BLaER1 (cell line): Measurements from ENCODE around the gene KCNQ1OT1.
A peak's percentile ranks its signal among the peaks of the same experiment; 100 is the strongest.

Experiments used
- H3K27ac ChIP-seq: shearing (Covaris generic); formaldehyde crosslinking; 2 replicates; pipeline ENCODE4 v1.8.1; 2022
- H3K27me3 ChIP-seq: shearing (Covaris generic); formaldehyde crosslinking; 2 replicates; pipeline ENCODE4 v1.8.1; 2022
- H3K36me3 ChIP-seq: shearing (Covaris generic); formaldehyde crosslinking; 2 replicates; pipeline ENCODE4 v1.8.1; 2022
- H3K4me1 ChIP-seq: shearing (Covaris generic); formaldehyde crosslinking; 2 replicates; pipeline ENCODE4 v1.8.1; 2022
- H3K4me2 ChIP-seq: shearing (Covaris generic); formaldehyde crosslinking; 2 replicates; pipeline ENCODE4 v1.8.1; 2022
- H3K4me3 ChIP-seq: shearing (Covaris generic); formaldehyde crosslinking; 2 replicates; pipeline ENCODE4 v1.8.1; 2022
- H3K9ac ChIP-seq: shearing (Covaris generic); formaldehyde crosslinking; 2 replicates; pipeline ENCODE4 v1.8.1; 2022
- H3K9me3 ChIP-seq: shearing (Covaris generic); formaldehyde crosslinking; 2 replicates; pipeline ENCODE4 v1.8.1; 2022
- H4K20me1 ChIP-seq: shearing (Covaris generic); formaldehyde crosslinking; 2 replicates; pipeline ENCODE4 v1.8.1; 2022
- Cebpa-rat ChIP-seq: shearing (Covaris generic); IDR thresholded peaks from 2 replicates; pipeline ENCODE4 v1.8.1; 2022

The KCNQ1OT1 gene

DNA sequence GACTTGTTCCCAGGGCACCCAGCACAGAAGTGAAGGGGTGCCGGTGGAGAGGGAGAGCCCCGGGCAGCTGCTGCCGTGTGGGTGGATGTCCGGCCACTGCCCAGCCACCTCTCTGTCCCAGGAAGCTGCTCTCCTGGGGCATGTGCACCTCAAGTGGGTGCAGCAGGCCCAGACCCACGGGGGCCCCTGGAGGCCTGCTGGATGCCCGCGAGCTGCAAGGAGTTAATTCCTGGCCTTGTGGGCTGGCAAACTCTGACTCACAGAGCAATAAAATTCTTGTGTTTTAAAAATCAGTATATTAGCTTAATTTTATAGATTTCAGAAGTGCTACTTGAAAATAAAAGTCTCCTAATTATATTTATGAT is 37.4 kb upstream of the KCNQ1OT1 start:
- Histone ChIP-seq H3K9me3 (no peaks in the 10 kb centered on the region), H3K9ac (no peak overlapping the region), H3K36me3 (no peaks in the 10 kb centered on the region), H3K27ac (no peak overlapping the region), H3K27me3 (no peaks in the 10 kb centered on the region), H3K4me3 (no peak overlapping the region), H3K4me1 (peaks cover 81% of the 10 kb centered on the region), H3K4me2 (peak overlapping the region; percentile 53), H4K20me1 (no peaks in the 10 kb centered on the region)
- TF ChIP-seq Cebpa-rat: no peak

DNA sequence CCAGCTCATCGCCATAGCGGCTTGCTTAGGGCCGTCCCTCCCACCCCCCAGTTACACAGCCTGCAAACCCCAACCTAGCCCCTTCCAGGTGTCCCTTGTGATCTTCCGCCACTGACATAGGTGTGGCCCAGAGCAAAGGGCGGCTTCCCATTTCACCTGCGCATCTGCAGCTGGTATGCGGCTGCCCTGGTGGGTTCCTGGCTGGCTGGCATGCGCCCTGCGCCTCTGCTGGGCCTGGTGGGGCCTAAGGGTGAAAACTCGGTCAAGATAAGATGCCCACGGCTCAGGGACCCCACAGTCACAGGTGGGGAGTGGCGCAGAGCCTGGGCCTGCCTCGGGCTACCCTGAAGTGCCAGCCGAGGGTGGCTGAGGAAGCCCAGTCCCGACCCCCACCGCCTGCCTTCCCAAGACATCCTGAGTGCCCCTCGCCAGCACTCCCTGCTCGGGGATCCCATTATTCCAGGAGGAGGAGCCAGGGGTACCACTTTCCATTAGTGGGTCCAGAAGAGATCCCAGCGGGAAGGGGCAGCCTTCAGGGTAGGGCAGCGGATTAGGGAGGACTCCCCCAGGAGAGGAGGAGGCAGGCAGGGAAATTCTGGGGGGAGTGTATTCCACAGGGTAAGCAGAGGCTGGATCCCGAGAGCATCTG is 36.9 kb upstream of the KCNQ1OT1 start:
- Histone ChIP-seq H4K20me1 (no peaks in the 10 kb centered on the region), H3K9ac (no peak overlapping the region), H3K36me3 (no peaks in the 10 kb centered on the region), H3K4me3 (no peak overlapping the region), H3K9me3 (no peaks in the 10 kb centered on the region), H3K4me1 (peaks cover 86% of the 10 kb centered on the region), H3K27me3 (no peaks in the 10 kb centered on the region), H3K4me2 (peak overlapping the region; percentile 53), H3K27ac (no peak overlapping the region)
- no peak for TF ChIP-seq Cebpa-rat

DNA sequence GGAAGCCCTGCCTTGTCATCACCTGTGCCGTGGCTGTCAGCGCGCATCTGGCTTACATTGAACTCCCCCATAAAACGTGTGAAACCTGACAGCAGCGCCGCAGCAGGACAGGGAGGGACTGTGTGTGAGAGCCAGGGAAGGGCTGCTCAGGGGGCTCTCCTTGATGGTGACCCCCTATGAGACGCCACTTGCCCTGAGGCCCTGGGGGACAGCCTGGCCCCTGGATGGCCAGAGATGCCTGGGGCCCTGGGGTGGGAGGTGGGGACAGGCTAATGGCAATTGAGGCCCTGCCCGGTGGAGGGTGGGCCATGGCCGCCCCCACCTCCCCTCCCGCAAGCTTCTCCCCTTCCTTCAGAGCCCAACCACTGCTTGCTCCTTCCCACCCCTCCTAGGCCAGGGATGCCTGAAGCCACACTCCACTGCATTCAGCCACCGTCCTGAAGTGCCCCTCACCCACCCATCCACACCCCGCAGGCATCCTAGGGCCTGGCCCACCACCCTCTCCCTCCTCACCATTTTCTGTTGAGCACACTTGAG is 35.3 kb upstream of the KCNQ1OT1 start:
- H3K4me3 ChIP-seq: no peak overlapping the region
- no peaks in the 10 kb centered on the region for H4K20me1 ChIP-seq
- H3K9me3 ChIP-seq: no peaks in the 10 kb centered on the region
- peaks cover 86% of the 10 kb centered on the region for H3K4me1 ChIP-seq
- no peak for TF ChIP-seq Cebpa-rat
- H3K4me2 ChIP-seq: peak overlapping the region; percentile 79
- H3K27me3 ChIP-seq: no peaks in the 10 kb centered on the region
- H3K9ac ChIP-seq: no peak overlapping the region
- no peaks in the 10 kb centered on the region for H3K36me3 ChIP-seq
- H3K27ac ChIP-seq: no peak overlapping the region

DNA sequence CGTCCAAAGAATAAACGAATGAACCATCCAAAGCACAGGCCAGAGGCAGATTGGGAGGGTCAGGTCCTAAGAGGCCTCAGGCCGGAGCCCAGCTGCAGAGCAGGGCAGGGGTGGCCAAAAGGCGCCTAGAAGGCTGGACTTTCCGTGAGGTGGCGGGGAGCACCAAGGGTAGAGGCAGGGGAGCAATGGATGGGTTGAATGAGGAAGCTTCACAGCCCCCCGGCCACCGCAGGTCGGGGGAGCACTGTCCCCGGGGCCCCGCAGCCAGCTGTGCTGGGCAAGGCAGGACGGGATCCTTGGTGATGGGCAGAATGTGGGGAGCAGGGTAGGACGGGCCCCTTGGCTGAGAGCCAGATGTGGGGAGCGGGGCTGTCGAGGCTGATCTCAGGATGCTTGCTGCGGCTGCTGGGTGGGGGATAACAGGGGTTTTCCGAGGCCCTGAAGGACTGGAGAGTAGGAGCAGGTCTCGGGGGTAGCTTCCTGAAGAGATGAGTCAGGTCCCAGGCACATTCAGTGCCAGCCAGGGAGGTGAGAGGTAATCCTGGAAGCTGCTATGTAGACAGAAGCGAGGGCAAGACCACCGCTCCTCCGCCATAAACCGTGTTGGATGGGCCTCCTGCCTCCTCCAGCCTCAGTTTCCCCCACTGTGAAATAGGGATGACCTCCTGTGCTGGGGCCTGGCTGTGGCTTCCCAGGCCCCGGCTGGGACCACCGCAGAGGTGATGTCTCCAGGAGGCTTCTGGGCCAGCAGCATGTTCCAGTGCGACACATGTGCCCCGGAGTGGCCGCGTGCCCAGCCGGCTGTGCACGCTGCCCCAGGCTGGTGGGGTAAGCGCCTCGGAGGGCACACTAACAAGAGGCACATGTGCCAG is 34.6 kb upstream of the KCNQ1OT1 start:
- no peak overlapping the region for H3K27ac ChIP-seq
- H3K9ac ChIP-seq: no peak overlapping the region
- H4K20me1 ChIP-seq: no peaks in the 10 kb centered on the region
- peaks cover 80% of the 10 kb centered on the region for H3K4me1 ChIP-seq
- no peak overlapping the region for H3K4me3 ChIP-seq
- H3K27me3 ChIP-seq: no peaks in the 10 kb centered on the region
- H3K9me3 ChIP-seq: no peaks in the 10 kb centered on the region
- no peak for TF ChIP-seq Cebpa-rat
- H3K4me2 ChIP-seq: peak overlapping the region; percentile 79
- H3K36me3 ChIP-seq: no peaks in the 10 kb centered on the region

DNA sequence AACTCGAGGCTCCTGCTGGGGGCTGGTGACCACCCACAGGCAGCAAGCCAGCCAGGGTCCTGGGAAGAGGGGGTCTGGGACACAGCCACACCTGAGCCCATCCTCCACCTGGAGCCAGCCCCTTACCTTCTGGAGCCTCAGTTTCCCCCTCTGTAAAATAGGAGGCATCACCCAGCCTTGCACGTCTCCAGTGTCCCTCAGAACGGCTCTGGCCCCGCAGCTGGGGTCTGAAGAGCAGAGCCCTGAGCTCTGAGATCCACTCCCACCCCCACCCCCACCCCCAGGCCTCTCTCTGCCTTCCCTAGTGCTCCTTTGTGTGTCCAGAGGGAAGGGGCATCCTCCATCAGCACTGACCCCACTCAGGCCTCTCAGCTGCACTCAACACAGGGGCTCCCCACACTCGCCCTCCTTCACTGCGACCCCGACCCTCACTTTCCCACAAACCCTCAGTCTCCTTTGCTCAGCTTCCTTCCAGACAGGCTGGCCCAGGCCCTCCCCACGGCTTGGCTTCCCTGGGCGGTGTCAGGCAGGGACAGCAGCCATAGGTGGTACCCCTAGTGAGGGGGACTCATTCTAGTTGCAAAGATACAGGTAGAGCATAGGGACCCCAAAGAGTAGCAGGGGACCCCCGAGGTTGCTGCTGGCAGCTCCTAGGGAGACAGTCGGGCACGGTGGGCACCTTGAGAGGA is 33.3 kb upstream of the KCNQ1OT1 start:
- peaks cover 78% of the 10 kb centered on the region for H3K4me1 ChIP-seq
- peak overlapping the region; percentile 35; the same call in 1 of the 2 replicates for H3K27ac ChIP-seq
- H4K20me1 ChIP-seq: no peaks in the 10 kb centered on the region
- H3K27me3 ChIP-seq: no peaks in the 10 kb centered on the region
- H3K4me2 ChIP-seq: peak overlapping the region; percentile 79
- 0 out of 2 replicates have a peak overlapping the region, but pooled peaks have one; percentile 34 for H3K9ac ChIP-seq
- TF ChIP-seq Cebpa-rat: no peak
- no peaks in the 10 kb centered on the region for H3K36me3 ChIP-seq
- H3K4me3 ChIP-seq: no peak overlapping the region
- H3K9me3 ChIP-seq: no peaks in the 10 kb centered on the region

DNA sequence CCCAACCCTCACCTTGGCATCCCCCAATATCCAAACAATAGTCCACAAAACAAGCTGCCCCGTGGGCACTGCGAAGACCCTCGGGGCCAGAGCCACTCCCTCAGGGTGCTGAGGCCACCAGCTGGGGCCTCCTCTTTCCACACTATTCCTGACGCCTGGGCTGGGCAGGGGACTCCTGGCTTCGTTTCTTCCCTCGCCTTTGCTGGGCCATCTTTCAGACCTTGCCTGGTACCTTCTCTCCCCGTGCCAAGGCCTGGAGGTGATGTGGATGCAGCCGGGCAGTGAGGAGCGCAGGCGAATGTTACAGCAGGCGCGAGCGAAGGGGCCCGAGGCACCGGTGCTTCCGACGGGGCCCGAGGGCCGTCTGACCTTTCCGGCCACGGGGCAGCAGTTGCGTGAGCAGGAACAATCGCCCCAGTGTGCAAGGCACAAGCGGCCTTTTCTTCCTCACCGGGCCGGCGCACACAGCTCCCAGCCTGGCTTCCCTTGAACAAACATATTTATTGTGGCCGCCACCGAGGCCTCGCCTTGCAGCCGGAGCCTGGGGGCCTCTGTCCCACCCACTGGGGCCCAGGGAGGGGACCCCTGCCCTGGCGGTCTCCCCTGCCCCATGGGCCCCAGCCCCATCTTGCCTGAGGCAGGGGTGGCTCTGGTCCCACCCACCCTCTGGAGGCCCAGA is 32.6 kb upstream of the KCNQ1OT1 start:
- no peaks in the 10 kb centered on the region for H3K36me3 ChIP-seq
- TF ChIP-seq Cebpa-rat: no peak
- H3K27ac ChIP-seq: no peak overlapping the region
- H4K20me1 ChIP-seq: no peaks in the 10 kb centered on the region
- no peak overlapping the region for H3K4me3 ChIP-seq
- H3K4me2 ChIP-seq: peak overlapping the region; percentile 79
- peaks cover 78% of the 10 kb centered on the region for H3K4me1 ChIP-seq
- H3K9ac ChIP-seq: no peak overlapping the region
- no peaks in the 10 kb centered on the region for H3K27me3 ChIP-seq
- H3K9me3 ChIP-seq: no peaks in the 10 kb centered on the region

DNA sequence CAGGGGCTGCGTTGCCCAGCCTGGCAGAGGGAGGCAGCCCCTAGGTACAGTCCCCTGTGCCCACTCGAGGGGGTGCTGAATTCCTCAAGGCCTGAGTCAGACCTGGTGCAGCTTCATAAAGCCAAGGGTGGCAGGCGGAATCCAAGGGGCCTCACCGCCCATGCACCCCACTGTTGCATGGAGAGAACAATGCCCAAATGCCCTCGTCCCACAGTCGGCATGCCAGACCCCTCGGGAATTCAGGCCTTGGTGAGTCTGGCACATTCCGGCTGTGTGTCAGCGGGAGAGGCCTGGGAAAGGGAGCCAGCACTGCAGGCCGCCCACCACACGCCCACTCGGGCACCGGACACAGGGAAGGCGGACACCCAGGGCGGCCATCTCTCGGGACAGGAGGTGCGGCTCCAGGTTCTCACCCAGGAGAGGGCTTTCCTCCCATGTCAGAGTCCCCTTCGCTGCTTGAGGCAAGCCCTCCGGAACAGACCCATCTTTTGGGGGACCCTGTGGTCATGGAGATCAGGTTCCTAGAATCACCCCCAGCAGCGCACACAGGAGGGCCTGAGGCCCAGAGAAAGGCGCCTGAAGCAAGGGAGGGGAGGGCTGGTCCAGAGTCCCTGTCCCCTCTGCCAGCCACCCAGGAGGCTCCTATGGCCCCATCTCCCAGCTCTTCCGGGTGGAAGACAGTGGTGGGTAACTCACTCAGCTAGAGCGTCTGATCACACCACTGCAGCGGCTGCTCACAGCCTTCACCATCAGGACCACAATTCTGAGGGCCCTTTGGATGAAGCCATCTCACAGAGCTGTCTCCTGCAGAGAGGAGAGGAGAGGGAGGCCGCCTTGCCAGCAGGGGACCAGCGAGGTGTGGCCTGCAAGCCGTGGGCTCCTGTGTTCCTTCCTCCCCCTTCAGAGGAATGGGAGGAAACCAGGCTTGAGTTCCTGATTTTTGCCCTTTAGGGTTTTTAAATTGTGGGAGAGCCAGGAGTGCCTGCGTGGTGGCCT is 31.6 kb upstream of the KCNQ1OT1 start:
- peaks cover 79% of the 10 kb centered on the region for H3K4me1 ChIP-seq
- H3K4me2 ChIP-seq: peak overlapping the region; percentile 79
- H3K9ac ChIP-seq: no peak overlapping the region
- no peaks in the 10 kb centered on the region for H3K36me3 ChIP-seq
- H3K27ac ChIP-seq: 0 out of 2 replicates have a peak overlapping the region, but pooled peaks have one; percentile 4
- no peaks in the 10 kb centered on the region for H3K9me3 ChIP-seq
- H4K20me1 ChIP-seq: no peaks in the 10 kb centered on the region
- no peak for TF ChIP-seq Cebpa-rat
- H3K4me3 ChIP-seq: no peak overlapping the region
- no peaks in the 10 kb centered on the region for H3K27me3 ChIP-seq

DNA sequence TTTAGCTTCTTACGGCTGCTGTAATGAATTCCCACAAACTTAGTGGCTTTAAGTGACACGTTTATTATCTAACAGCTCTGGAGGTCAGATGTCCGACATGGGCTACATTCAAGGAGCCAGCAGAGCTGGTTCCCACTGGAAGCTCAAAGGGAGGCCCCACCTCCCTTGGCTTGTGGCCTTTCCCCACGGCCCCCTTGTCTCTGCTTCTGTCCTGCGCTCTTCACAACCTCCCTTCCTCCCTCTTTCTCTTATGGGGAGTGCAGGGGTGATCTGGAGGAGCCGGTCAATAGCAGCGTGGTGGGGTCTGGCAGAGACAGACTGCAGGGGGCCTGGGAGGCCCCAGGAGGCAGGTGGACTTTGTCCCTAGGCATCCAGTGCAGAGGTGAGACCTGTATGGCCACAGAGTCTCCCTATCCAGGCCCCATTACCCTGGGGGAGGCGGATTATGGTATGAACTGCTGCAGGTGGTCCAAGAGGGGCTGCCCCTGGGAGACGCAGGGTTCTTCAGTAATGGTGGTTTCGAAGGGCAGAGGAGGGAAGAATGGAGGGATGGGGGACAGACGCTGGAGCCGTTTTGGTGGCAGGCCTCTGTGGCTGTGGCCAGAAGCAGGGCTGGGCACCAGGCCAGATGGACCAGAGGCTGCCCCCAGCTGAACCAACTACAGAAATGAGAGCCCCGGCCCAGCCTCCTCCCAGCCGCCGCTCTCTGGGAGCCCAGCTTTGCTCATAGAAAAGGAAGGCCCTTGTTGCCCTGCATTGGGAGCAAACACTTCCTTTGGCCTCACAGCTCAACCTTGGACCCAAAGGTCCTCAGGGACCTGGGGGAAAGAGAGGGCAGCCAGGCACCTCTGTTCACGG is 30.7 kb upstream of the KCNQ1OT1 start:
- H3K9me3 ChIP-seq: no peaks in the 10 kb centered on the region
- H3K4me2 ChIP-seq: peak overlapping the region; percentile 79
- TF ChIP-seq Cebpa-rat: no peak
- H3K4me3 ChIP-seq: no peak overlapping the region
- H3K36me3 ChIP-seq: no peaks in the 10 kb centered on the region
- H3K27me3 ChIP-seq: no peaks in the 10 kb centered on the region
- no peak overlapping the region for H3K9ac ChIP-seq
- no peak overlapping the region for H3K27ac ChIP-seq
- no peaks in the 10 kb centered on the region for H4K20me1 ChIP-seq
- H3K4me1 ChIP-seq: peaks cover 85% of the 10 kb centered on the region
